Neuronal stem cell (in vitro differentiated cells): ENCODE data around the gene ROCK1.

Experiments
- DNase-seq: peaks from one replicate; pipeline ENCODE4 v3.0.0-alpha.2; 2013; ENCODE audit warnings: low spot score
- H2AFZ ChIP-seq: one replicate; pipeline ENCODE4 v1.6.1; 2013; ENCODE audit warnings: mild to moderate bottlenecking, low read length, inconsistent platforms
- H2AK5ac ChIP-seq: 2 replicates; pipeline ENCODE4 v1.6.1; 2013; ENCODE audit warnings: low read depth, mild to moderate bottlenecking, inconsistent platforms, low read length, moderate library complexity, mixed read lengths
- H2BK120ac ChIP-seq: 2 replicates; pipeline ENCODE4 v1.6.1; 2013; ENCODE audit warnings: low read depth, mild to moderate bottlenecking, inconsistent platforms, low read length, moderate library complexity, mixed read lengths
- H2BK12ac ChIP-seq: one replicate; pipeline ENCODE4 v1.6.1; 2013; ENCODE audit warnings: low read length, inconsistent platforms
- H2BK15ac ChIP-seq: 2 replicates; pipeline ENCODE4 v1.6.1; 2013; ENCODE audit warnings: mild to moderate bottlenecking, low read length, inconsistent platforms, mixed read lengths
- H2BK5ac ChIP-seq: one replicate; pipeline ENCODE4 v1.6.1; 2013; ENCODE audit warnings: inconsistent platforms, mild to moderate bottlenecking, low read length, moderate library complexity
- H3K14ac ChIP-seq: one replicate; pipeline ENCODE4 v1.6.1; 2013; ENCODE audit warnings: low read length, inconsistent platforms
- H3K18ac ChIP-seq: 2 replicates; pipeline ENCODE4 v1.6.1; 2013; ENCODE audit warnings: low read length, inconsistent platforms
- H3K23ac ChIP-seq: 2 replicates; pipeline ENCODE4 v1.6.1; 2013; ENCODE audit warnings: low read depth, mild to moderate bottlenecking, mixed read lengths, low read length, inconsistent platforms; ENCODE audit not compliant: poor library complexity
- H3K27ac ChIP-seq: replicated peaks from 3 replicates; pipeline ENCODE4 v1.5.1; 2013; ENCODE audit warnings: low read length, inconsistent platforms
- H3K27me3 ChIP-seq, 3 experiments: 2 replicates each; pipeline ENCODE4 v1.6.1; 2013; ENCODE audit warnings: low read length in 3 of 3, mild to moderate bottlenecking in 2 of 3, inconsistent platforms in 1 of 3, low read depth in 1 of 3, mixed read lengths in 1 of 3, moderate library complexity in 1 of 3; ENCODE audit not compliant: control insufficient read depth in 3 of 3, insufficient read depth in 3 of 3
- H3K36me3 ChIP-seq, 2 donors: replicated peaks in 1 of 2; 2 replicates each; pipeline ENCODE4 v1.6.1; 2013; ENCODE audit warnings: low read length in 2 of 2; ENCODE audit not compliant: control insufficient read depth in 2 of 2, insufficient read depth in 2 of 2
- H3K4ac ChIP-seq: 2 replicates; pipeline ENCODE4 v1.6.1; 2013; ENCODE audit warnings: inconsistent platforms, mild to moderate bottlenecking, low read length, moderate library complexity
- H3K4me1 ChIP-seq, 2 donors: 1 replicate in 1 of 2; 2 replicates in 1 of 2; pipeline ENCODE4 v1.6.1; 2013; ENCODE audit warnings: low read length in 2 of 2, low read depth in 1 of 2; ENCODE audit not compliant: control insufficient read depth in 2 of 2, insufficient read depth in 1 of 2
- H3K4me2 ChIP-seq: one replicate; pipeline ENCODE4 v1.6.1; 2013; ENCODE audit warnings: mild to moderate bottlenecking, low read length, inconsistent platforms; ENCODE audit not compliant: insufficient read depth, poor library complexity, severe bottlenecking
- H3K4me3 ChIP-seq, 2 donors: 2 replicates each; pipeline ENCODE4 v1.5.1; 2013; ENCODE audit warnings: low read length in 2 of 2, mild to moderate bottlenecking in 2 of 2, inconsistent platforms in 1 of 2, moderate library complexity in 1 of 2
- H3K79me1 ChIP-seq: one replicate; pipeline ENCODE4 v1.6.1; 2013; ENCODE audit warnings: low read depth, mild to moderate bottlenecking, inconsistent platforms, low read length, moderate library complexity
- H3K9ac ChIP-seq: one replicate; pipeline ENCODE4 v1.6.1; 2013; ENCODE audit warnings: mild to moderate bottlenecking, low read depth, low read length, inconsistent platforms; ENCODE audit not compliant: poor library complexity
- H3K9me3 ChIP-seq, 2 donors: replicated peaks in 1 of 2; 2 replicates each; pipeline versions ENCODE3 to v1.6.1; 2013; ENCODE audit warnings: low read length in 2 of 2, mild to moderate bottlenecking in 2 of 2, inconsistent platforms in 1 of 2, low read depth in 1 of 2, mixed read lengths in 1 of 2, moderate library complexity in 1 of 2; ENCODE audit not compliant: control insufficient read depth in 2 of 2, insufficient read depth in 1 of 2
- H4K8ac ChIP-seq: one replicate; pipeline ENCODE4 v1.6.1; 2013; ENCODE audit warnings: low read depth, mild to moderate bottlenecking, inconsistent platforms, low read length, moderate library complexity
- H4K91ac ChIP-seq: one replicate; pipeline ENCODE4 v1.6.1; 2013; ENCODE audit warnings: low read length, low read depth, mild to moderate bottlenecking, inconsistent platforms; ENCODE audit not compliant: poor library complexity
- WGBS, 2 donors: extraction: QIAGEN DNeasy Blood & Tissue Kit; methylation state at CpG; one replicate each; pipeline ENCODE4 v1.1.7; 2013; ENCODE audit warnings: missing lambda C conversion rate in 2 of 2, mixed read lengths in 1 of 2; ENCODE audit not compliant: insufficient read length in 2 of 2, insufficient replicate concordance in 1 of 2; ENCODE audit errors: extremely low coverage in 2 of 2; 5-methylcytosine and 5-hydroxymethylcytosine counted together

The ROCK1 gene

DNA sequence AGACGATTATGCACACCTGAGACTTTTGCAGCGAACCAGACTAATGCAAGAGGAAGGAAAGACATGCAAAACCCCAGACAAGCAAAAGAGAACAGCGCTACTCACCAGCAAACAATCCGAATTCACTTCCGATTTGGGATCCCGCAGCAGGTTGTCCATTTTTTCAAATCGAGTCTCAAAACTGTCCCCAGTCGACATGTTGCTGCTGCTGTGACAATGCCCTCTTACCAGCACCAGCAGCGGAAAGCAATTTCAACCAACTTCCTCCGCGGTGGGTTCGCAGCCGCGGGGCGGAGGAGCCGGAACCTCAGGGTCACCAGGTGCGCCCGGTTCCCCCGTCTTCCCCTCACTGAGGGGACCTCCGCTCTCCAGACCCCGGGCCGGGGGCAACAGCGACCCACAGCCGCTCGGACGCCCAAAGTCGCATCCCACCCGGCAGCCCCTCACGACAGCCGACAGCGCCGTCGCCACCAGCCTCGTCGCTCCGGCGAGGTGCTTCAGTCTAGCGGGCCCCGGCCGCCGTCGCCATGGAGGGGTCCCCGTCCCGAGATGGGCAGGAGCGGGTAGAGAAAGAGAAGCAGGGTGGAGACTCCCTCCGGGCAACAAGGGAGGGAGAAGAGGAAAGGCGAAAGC lies 784 bp downstream of the ROCK1 start:
- H2BK5ac ChIP-seq: peak overlapping the region; percentile 93
- peak; percentile 29 for DNase-seq
- H2BK15ac ChIP-seq: peak overlapping the region; percentile 98
- peak overlapping the region; percentile 99 for H3K14ac ChIP-seq
- peak overlapping the region; percentile 93 to 100 for H3K4me3 ChIP-seq
- peak overlapping the region; percentile 97 for H3K27ac ChIP-seq
- peaks cover 0 to 6% (median 2%) of the 10 kb centered on the region in 3 experiments for H3K27me3 ChIP-seq
- H3K18ac ChIP-seq: peak overlapping the region; percentile 100
- peak overlapping the region; percentile 93 for H3K4ac ChIP-seq
- H2BK120ac ChIP-seq: peak overlapping the region; percentile 94
- peaks cover 2 to 8% of the 10 kb centered on the region in 2 donors for H3K4me1 ChIP-seq
- peaks cover 7% of the 10 kb centered on the region for H3K79me1 ChIP-seq
- peak overlapping the region; percentile 99 for H3K9ac ChIP-seq
- H2BK12ac ChIP-seq: peak overlapping the region; percentile 58
- no peak overlapping the region for H4K91ac ChIP-seq
- peak overlapping the region; percentile 64 for H3K4me2 ChIP-seq
- H4K8ac ChIP-seq: peak overlapping the region; percentile 43
- peak overlapping the region; percentile 98 for H3K23ac ChIP-seq
- peak overlapping the region; percentile 88 for H2AK5ac ChIP-seq
- no CpG with 5 or more reads among the region's 47 CpGs for WGBS, 2 donors
- peak overlapping the region; percentile 98 for H2AFZ ChIP-seq
- no peaks in the 10 kb centered on the region for H3K9me3 ChIP-seq
- no peaks in the 10 kb centered on the region for H3K36me3 ChIP-seq

DNA sequence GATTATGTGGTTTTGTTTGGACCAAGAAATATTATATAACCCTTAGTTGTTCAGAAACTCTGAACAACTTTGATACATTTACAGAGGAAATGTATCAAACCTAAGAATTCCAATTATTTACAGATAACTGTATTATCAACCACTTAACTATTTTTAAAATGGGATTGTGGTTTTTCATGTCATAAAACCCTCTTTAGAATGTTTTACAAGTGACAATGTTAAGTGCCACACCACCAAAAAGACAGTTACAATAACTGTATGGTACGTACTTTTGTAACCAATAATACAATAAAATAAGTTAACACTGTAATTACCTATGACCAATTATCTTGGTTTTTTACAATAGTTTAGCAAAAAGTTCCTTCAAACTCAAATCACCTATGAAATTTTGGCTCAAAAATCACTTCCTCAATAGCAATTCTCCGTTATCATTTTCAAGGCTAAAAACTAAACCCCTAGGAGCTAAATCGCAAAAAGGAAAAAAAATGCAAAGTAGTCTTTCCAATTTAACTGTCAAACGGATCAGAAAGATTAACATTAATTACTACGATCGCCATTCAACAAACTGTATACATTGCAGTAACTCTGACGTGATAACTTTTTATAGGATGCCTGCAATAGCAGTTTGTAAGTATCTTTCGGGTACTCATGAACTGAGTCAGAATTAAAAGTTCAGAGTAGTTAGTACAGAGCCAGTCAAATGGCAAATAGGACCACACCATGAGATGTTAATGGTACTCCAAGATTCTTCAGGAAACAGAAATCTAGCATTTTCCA lies 1.5 kb downstream of the ROCK1 start:
- no peak overlapping the region for H2BK5ac ChIP-seq
- H2AFZ ChIP-seq: peak overlapping the region; percentile 98
- no peak overlapping the region for H4K8ac ChIP-seq
- H3K23ac ChIP-seq: no peak overlapping the region
- no peak overlapping the region for H2BK120ac ChIP-seq
- H4K91ac ChIP-seq: no peak overlapping the region
- H3K4me1 ChIP-seq: peaks cover 2 to 8% of the 10 kb centered on the region in 2 donors
- H3K27me3 ChIP-seq: peaks cover 0 to 5% (median 2%) of the 10 kb centered on the region in 3 experiments
- H3K36me3 ChIP-seq: no peaks in the 10 kb centered on the region
- WGBS, 2 donors: no CpG with 5 or more reads among the region's 8 CpGs
- H2BK12ac ChIP-seq: no peak overlapping the region
- no peak for DNase-seq
- no peak overlapping the region for H2BK15ac ChIP-seq
- H3K4me3 ChIP-seq: peak overlapping the region; percentile 93 to 100
- H3K4me2 ChIP-seq: peak overlapping the region; percentile 64
- H3K9me3 ChIP-seq: no peaks in the 10 kb centered on the region
- H3K14ac ChIP-seq: no peak overlapping the region
- H3K4ac ChIP-seq: no peak overlapping the region
- no peak overlapping the region for H2AK5ac ChIP-seq
- H3K9ac ChIP-seq: no peak overlapping the region
- H3K27ac ChIP-seq: peak overlapping the region; percentile 97
- no peak overlapping the region for H3K18ac ChIP-seq
- peaks cover 7% of the 10 kb centered on the region for H3K79me1 ChIP-seq

DNA sequence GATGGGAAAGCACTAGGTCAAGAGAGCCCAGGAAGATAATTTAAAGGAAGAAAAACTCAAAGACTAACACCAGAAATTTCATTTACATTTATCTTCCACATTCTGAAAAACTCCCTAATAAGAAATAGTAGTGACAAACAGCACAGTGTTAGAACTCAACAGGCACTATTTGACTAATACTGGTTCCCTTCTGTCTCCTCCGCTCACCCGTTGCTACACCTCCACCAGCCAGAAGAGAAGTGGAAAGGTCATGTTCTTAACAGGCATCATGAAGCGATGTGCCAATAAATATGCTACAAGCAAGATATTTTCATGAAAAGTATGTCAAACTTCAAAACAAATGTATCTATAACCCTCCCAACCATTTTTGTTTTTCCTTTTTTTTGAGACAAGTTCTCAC lies 5.7 kb downstream of the ROCK1 start:
- H4K91ac ChIP-seq: no peak overlapping the region
- no peak overlapping the region for H3K18ac ChIP-seq
- no peak overlapping the region for H3K9ac ChIP-seq
- no peak overlapping the region for H3K23ac ChIP-seq
- no peak for DNase-seq
- H4K8ac ChIP-seq: no peak overlapping the region
- H2BK120ac ChIP-seq: no peak overlapping the region
- no peak overlapping the region for H3K4me3 ChIP-seq
- H2AK5ac ChIP-seq: no peak overlapping the region
- H2BK15ac ChIP-seq: no peak overlapping the region
- no peak overlapping the region for H3K4me2 ChIP-seq
- H2BK5ac ChIP-seq: no peak overlapping the region
- H3K27ac ChIP-seq: no peak overlapping the region
- H3K36me3 ChIP-seq: peaks cover 0 to 4% of the 10 kb centered on the region in 2 donors
- no CpG with 5 or more reads among the region's 3 CpGs for WGBS, 2 donors
- no peak overlapping the region for H2AFZ ChIP-seq
- H3K9me3 ChIP-seq: no peaks in the 10 kb centered on the region
- H3K27me3 ChIP-seq: no peaks in the 10 kb centered on the region
- peaks cover 2 to 8% of the 10 kb centered on the region in 2 donors for H3K4me1 ChIP-seq
- H3K14ac ChIP-seq: no peak overlapping the region
- peaks cover 2% of the 10 kb centered on the region for H3K79me1 ChIP-seq
- H3K4ac ChIP-seq: no peak overlapping the region
- no peak overlapping the region for H2BK12ac ChIP-seq

DNA sequence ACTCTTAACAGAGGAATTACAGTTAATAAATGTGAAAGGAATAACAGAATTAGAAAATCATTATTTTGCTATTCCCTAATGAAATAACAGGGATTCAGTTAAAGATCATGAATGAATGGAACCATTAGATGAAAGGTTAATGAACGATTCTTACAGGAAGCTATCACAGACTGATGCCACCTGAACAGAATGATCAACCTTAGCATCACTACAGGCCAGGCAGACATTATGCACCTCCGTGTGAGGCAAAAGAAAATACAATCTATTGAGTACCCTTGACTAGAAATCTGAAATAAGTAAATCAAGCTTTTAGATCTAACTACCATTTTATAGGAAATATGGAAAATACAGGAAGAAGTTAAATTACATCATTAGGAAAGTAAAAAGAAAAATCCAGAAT lies 10.4 kb downstream of the ROCK1 start:
- Histone ChIP-seq H3K4ac (no peak overlapping the region), H3K23ac (no peak overlapping the region), H2BK120ac (no peak overlapping the region), H3K79me1 (peaks cover 3% of the 10 kb centered on the region), H4K8ac (no peak overlapping the region), H2AK5ac (no peak overlapping the region), H2BK15ac (no peak overlapping the region), H3K4me3 (no peak overlapping the region), H2BK12ac (no peak overlapping the region), H3K18ac (no peak overlapping the region), H4K91ac (no peak overlapping the region), H3K27ac (no peak overlapping the region), H3K4me1 (peaks cover 0 to 2% of the 10 kb centered on the region in 2 donors), H3K9me3 (no peaks in the 10 kb centered on the region), H2BK5ac (no peak overlapping the region), H3K36me3 (peaks cover 2 to 4% of the 10 kb centered on the region in 2 donors), H3K27me3 (no peaks in the 10 kb centered on the region), H3K4me2 (no peak overlapping the region), H2AFZ (no peak overlapping the region), H3K14ac (no peak overlapping the region), H3K9ac (no peak overlapping the region)
- no peak for DNase-seq
- no CpG with 5 or more reads among the region's 2 CpGs for WGBS, 2 donors
